ENCODE measurements around the gene COMMD1.

The COMMD1 gene

DNA sequence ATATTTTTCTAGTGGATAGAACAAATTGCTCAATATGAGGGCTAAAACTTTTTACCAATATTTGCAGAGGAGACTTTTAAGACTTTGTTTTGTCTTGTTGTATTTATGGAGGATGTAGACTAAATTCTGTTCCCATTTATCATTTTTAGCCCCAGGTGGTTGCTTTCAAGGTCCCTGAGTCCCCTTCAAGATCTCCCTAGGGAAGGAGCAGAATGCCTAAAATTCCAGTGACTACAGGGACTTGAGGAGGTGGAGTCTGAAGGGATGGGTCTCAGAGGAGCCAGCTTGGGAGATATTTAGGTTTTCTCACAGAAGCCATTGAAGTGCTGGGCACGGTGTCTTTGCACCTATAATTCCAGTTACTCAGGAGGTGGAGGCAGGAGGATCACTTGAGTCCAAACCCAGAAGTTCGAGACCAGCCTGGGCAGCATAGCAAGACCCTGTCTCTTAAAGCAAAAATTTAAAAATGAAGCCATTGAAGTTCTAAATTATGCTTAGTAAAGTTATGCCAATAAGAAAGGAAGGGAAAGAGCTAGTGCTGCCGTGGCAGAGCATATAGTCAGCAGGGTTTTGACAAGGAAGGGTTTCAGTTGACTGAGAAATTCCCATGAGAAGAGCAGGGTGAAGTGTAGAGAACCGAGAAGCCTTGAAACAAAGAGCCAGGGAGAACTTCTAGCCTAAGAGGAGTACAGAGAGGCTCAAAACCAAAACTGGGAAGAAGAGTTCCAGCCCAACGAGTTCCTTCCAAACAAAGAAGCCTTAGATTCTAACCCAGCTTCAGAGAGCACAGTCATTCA lies 43.4 kb downstream of the COMMD1 start:
- TF ChIP-seq BACH2 (CRISPR knock-in tag; IDR thresholded peaks at IDR 0.05; ENCODE audit: borderline replicate concordance) (no peak), RARB (CRISPR knock-in tag; IDR thresholded peaks at IDR 0.05) (no peak), ISL1 (CRISPR knock-in tag; IDR thresholded peaks at IDR 0.05) (no peak), ZC3H10 (CRISPR knock-in tag; IDR thresholded peaks at IDR 0.05) (no peak), ZNF8 (CRISPR knock-in tag; IDR thresholded peaks at IDR 0.05) (no peak), OSR1 (CRISPR knock-in tag; IDR thresholded peaks at IDR 0.05) (no peak), PPARA (CRISPR knock-in tag; IDR thresholded peaks at IDR 0.05; ENCODE audit: borderline replicate concordance) (no peak)
- TF ChIP-seq, protein P1, sequence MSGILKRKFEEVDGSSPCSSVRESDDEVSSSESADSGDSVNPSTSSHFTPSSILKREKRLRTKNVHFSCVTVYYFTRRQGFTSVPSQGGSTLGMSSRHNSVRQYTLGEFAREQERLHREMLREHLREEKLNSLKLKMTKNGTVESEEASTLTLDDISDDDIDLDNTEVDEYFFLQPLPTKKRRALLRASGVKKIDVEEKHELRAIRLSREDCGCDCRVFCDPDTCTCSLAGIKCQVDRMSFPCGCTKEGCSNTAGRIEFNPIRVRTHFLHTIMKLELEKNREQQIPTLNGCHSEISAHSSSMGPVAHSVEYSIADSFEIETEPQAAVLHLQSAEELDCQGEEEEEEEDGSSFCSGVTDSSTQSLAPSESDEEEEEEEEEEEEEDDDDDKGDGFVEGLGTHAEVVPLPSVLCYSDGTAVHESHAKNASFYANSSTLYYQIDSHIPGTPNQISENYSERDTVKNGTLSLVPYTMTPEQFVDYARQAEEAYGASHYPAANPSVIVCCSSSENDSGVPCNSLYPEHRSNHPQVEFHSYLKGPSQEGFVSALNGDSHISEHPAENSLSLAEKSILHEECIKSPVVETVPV (CRISPR knock-in tag; IDR thresholded peaks at IDR 0.05), result no peak
- ATAC-seq, result no peak

DNA sequence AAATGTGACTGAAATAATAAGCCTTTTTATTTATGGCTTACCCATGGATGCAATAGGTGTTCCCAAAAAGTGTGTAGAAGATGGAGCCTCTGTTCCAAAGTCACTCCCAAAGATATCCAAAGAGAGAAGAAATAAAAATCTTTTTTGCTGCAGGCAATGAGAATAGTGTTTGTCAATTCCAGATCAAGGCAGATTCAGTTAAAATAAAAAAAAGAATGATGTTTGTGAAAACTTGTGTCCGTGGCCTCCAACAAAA lies 43.9 kb downstream of the COMMD1 start:
- ATAC-seq, result no peak
- TF ChIP-seq, protein P2, sequence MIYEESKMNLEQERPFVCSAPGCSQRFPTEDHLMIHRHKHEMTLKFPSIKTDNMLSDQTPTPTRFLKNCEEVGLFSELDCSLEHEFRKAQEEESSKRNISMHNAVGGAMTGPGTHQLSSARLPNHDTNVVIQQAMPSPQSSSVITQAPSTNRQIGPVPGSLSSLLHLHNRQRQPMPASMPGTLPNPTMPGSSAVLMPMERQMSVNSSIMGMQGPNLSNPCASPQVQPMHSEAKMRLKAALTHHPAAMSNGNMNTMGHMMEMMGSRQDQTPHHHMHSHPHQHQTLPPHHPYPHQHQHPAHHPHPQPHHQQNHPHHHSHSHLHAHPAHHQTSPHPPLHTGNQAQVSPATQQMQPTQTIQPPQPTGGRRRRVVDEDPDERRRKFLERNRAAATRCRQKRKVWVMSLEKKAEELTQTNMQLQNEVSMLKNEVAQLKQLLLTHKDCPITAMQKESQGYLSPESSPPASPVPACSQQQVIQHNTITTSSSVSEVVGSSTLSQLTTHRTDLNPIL (CRISPR knock-in tag; IDR thresholded peaks at IDR 0.05; ENCODE audit: low read depth), result no peak
- TF ChIP-seq ZNF565 (CRISPR knock-in tag; conservative IDR thresholded peaks at IDR 0.05; ENCODE audit: low read depth) (no peak), ZNF8 (CRISPR knock-in tag; IDR thresholded peaks at IDR 0.05) (no peak), RARB (CRISPR knock-in tag; IDR thresholded peaks at IDR 0.05) (no peak), ESRRG (CRISPR knock-in tag; IDR thresholded peaks at IDR 0.05) (no peak), ARNTL (CRISPR knock-in tag; IDR thresholded peaks at IDR 0.05; ENCODE audit: borderline replicate concordance, low read depth) (no peak), ISL1 (CRISPR knock-in tag; IDR thresholded peaks at IDR 0.05) (no peak), TCF4 (CRISPR knock-in tag; IDR thresholded peaks at IDR 0.05; ENCODE audit: borderline replicate concordance) (no peak), OSR1 (CRISPR knock-in tag; IDR thresholded peaks at IDR 0.05) (no peak)
- TF ChIP-seq, protein P1 (CRISPR knock-in tag; IDR thresholded peaks at IDR 0.05), result no peak
- TF ChIP-seq, protein P3, sequence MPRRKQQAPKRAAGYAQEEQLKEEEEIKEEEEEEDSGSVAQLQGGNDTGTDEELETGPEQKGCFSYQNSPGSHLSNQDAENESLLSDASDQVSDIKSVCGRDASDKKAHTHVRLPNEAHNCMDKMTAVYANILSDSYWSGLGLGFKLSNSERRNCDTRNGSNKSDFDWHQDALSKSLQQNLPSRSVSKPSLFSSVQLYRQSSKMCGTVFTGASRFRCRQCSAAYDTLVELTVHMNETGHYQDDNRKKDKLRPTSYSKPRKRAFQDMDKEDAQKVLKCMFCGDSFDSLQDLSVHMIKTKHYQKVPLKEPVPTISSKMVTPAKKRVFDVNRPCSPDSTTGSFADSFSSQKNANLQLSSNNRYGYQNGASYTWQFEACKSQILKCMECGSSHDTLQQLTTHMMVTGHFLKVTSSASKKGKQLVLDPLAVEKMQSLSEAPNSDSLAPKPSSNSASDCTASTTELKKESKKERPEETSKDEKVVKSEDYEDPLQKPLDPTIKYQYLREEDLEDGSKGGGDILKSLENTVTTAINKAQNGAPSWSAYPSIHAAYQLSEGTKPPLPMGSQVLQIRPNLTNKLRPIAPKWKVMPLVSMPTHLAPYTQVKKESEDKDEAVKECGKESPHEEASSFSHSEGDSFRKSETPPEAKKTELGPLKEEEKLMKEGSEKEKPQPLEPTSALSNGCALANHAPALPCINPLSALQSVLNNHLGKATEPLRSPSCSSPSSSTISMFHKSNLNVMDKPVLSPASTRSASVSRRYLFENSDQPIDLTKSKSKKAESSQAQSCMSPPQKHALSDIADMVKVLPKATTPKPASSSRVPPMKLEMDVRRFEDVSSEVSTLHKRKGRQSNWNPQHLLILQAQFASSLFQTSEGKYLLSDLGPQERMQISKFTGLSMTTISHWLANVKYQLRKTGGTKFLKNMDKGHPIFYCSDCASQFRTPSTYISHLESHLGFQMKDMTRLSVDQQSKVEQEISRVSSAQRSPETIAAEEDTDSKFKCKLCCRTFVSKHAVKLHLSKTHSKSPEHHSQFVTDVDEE (CRISPR knock-in tag; IDR thresholded peaks at IDR 0.05), result no peak
- TF ChIP-seq, protein P4, sequence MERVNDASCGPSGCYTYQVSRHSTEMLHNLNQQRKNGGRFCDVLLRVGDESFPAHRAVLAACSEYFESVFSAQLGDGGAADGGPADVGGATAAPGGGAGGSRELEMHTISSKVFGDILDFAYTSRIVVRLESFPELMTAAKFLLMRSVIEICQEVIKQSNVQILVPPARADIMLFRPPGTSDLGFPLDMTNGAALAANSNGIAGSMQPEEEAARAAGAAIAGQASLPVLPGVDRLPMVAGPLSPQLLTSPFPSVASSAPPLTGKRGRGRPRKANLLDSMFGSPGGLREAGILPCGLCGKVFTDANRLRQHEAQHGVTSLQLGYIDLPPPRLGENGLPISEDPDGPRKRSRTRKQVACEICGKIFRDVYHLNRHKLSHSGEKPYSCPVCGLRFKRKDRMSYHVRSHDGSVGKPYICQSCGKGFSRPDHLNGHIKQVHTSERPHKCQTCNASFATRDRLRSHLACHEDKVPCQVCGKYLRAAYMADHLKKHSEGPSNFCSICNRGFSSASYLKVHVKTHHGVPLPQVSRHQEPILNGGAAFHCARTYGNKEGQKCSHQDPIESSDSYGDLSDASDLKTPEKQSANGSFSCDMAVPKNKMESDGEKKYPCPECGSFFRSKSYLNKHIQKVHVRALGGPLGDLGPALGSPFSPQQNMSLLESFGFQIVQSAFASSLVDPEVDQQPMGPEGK (CRISPR knock-in tag; IDR thresholded peaks at IDR 0.05; ENCODE audit: borderline replicate concordance), result no peak
- TF ChIP-seq, protein P5, sequence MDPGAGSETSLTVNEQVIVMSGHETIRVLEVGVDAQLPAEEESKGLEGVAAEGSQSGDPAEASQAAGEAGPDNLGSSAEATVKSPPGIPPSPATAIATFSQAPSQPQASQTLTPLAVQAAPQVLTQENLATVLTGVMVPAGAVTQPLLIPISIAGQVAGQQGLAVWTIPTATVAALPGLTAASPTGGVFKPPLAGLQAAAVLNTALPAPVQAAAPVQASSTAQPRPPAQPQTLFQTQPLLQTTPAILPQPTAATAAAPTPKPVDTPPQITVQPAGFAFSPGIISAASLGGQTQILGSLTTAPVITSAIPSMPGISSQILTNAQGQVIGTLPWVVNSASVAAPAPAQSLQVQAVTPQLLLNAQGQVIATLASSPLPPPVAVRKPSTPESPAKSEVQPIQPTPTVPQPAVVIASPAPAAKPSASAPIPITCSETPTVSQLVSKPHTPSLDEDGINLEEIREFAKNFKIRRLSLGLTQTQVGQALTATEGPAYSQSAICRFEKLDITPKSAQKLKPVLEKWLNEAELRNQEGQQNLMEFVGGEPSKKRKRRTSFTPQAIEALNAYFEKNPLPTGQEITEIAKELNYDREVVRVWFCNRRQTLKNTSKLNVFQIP (CRISPR knock-in tag; IDR thresholded peaks at IDR 0.05; ENCODE audit: borderline replicate concordance, low read depth), result no peak

Data from SK-N-SH treated with all-trans-retinoic acid at 6 μM for 48 hours (cell line).